ENCODE results near the gene DHRS13. TPM values are rescaled to one million over a fixed set of nuclear protein-coding genes. Genes with fewer than 3 reads are reported as not detected.
"Not testable (repeated sequence)": the region's sequence is repeated elsewhere in the genome, so short reads cannot be mapped to it uniquely, and the experiment has no call there.

The DHRS13 gene
- total RNA-seq, 1 experiment from 2014 or later: 12.0 TPM

DNA sequence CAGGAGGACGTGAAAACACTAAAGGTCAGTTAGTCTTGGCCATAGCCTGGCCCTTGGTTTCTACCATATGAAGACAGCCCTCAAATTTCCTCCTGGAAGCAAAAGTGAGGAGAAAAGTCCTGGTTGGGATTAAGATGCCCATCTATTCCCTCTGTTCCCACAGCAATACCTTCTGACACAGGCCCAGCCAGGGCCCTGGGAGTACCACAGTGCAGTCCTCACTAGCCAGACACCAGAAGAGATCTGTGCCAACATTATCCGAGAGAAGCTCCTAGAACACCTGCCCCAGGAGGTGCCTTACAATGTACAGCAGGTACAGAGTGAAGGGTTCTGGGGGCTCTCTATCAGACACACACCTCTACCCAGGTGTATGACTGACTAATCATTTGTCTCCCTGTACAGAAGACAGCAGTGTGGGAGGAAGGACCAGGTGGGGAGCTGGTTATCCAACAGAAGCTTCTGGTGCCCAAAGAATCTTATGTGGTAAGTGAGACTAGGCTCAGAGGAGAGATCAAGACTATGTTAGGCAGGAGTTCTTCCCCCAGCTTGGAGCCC, 44.0 kb downstream of the DHRS13 start:
- Histone ChIP-seq H3K36me3 (peaks cover 39% of the 10 kb centered on the region), H3K4me3 (no peak overlapping the region), H3K9me3 (peaks cover 2% of the 10 kb centered on the region; the same call in 1 of the 2 replicates), H3K27me3 (no peaks in the 10 kb centered on the region)
- no peak for DNase-seq

DNA sequence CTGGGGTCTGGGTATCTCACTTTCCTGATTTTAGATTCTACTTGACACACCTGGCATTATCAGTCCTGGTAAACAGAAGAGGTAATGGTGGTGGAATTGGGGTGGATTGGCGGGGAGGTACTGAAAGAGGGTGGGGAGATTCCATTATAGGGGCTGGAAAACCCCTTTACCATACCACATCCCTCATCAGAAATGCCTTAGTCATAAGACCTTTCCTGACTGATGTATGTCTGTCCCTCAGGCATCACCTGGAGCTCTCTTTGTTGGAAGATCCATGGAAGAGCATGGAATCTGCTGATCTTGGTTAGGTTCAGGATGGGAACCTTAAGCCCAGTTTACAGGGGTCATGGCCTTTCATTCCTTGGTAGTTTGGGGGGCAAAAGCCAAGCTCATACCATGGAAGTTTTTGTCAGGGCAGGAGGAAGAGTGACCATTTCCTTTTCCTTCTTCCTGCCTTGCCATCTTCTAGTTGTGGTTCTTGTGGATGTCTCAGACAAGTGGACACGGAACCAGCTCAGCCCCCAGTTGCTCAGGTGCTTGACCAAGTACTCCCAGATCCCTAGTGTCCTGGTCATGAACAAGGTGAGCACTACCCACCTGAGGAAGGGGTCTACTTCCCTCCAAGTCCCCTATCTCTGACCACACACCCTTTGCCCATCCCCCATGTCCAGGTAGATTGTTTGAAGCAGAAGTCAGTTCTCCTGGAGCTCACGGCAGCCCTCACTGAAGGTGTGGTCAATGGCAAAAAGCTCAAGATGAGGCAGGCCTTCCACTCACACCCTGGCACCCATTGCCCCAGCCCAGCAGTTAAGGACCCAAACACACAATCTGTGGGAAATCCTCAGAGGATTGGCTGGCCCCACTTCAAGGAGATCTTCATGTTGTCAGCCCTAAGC, 44.7 kb downstream of the DHRS13 start:
- no peak for DNase-seq

DNA sequence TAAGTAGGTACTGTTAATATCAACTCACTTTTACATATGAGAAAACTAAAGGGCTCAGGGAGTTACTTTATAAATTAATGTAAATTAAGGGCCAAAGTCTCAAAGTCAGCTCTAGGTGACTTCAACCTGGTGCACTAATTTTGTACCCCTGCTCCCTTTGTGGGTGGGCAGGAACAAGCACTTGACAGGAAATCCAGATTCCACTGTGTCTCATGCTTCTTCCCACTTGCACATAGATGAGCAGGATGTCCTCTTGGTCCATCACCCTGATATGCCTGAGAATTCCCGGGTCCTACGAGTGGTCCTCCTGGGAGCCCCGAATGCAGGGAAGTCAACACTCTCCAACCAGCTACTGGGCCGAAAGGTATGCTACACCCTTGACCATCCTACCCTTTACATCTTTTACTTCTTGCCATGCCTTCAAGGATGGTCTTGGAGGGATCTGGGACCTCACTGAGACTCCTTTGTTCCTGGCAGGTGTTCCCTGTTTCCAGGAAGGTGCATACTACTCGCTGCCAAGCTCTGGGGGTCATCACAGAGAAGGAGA, 46.8 kb downstream of the DHRS13 start:
- no peaks in the 10 kb centered on the region for H3K27me3 ChIP-seq
- peaks cover 37% of the 10 kb centered on the region for H3K36me3 ChIP-seq
- H3K4me3 ChIP-seq: peak overlapping the region; percentile 86
- H3K9me3 ChIP-seq: peaks cover 8% of the 10 kb centered on the region; the same call in 1 of the 2 replicates
- no peak for DNase-seq

More for the DNA sequence above, 44.7 kb downstream of the DHRS13 start:
- H3K27me3 ChIP-seq: no peaks in the 10 kb centered on the region
- no peak overlapping the region for H3K4me3 ChIP-seq
- H3K9me3 ChIP-seq: peaks cover 6% of the 10 kb centered on the region; the same call in 1 of the 2 replicates
- H3K36me3 ChIP-seq: peaks cover 39% of the 10 kb centered on the region

DNA sequence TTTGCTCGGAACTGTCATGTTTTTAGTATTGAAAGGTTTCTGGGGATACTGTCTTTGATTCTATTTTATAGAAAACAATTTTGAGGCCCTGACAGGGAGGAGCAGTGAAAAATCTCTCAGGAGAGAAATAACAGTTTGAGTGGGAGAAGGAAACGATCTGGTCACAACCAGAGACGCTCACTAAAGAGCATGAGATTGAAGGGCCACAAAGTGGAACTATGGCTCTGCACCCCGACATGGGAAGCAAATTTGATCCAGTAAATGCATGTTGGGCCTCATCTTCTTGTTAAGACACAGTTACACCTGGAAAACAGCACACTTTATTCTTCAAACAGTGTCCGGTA, 47.6 kb downstream of the DHRS13 start:
- H3K36me3 ChIP-seq: peaks cover 31% of the 10 kb centered on the region
- no peak for DNase-seq
- H3K4me3 ChIP-seq: peak overlapping the region; percentile 86
- H3K27me3 ChIP-seq: no peaks in the 10 kb centered on the region
- H3K9me3 ChIP-seq: peaks cover 8% of the 10 kb centered on the region; the same call in 1 of the 2 replicates

DNA sequence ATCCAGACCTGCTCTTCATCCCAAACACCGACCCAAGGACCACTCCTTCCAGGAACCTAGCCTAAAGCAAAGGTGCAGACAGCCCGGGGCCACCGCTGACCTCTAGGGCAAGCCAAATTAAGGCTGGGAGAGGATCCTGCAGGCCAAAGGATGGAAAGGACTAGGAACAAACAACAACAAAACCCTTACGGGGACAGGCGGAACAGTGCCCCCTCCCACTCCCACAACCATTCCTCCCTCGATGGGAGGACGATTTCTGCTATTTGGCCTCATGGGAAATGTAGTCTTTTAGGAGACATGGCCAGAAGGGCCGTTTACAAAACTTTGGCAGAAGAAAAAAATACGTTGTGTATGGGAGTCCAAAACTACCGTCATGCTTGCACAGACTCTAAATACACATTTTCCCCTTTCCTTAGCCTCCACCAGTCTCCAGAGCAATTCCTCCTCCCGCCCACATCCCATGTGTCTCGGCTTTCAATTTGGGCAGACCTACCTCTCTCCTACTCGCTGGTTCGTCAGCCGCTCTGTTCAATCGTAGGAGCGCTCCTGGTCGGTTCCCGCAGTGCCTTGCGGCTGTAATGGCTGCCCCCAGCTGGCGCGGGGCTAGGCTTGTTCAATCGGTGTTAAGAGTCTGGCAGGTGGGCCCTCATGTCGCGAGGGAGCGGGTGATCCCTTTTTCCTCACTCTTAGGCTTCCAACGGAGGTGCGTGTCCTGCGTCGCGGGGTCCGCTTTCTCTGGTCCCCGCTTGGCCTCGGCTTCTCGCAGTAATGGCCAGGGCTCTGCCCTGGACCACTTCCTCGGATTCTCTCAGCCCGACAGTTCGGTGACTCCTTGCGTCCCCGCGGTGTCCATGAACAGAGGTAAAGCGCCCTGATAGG, 48.2 kb downstream of the DHRS13 start, which contains the start of gene ERAL1:
ERAL1 (plus strand) TSS at position 560 of the 879 bp plus-strand sequence; CDS start at position 579, 19 bp downstream.
- Histone ChIP-seq H3K27me3 (no peaks in the 10 kb centered on the region), H3K9me3 (peaks cover 8% of the 10 kb centered on the region; the same call in 1 of the 2 replicates), H3K36me3 (peaks cover 27% of the 10 kb centered on the region), H3K4me3 (peak within 1 kb of the TSS; percentile 86)
- peak; percentile 91 for DNase-seq

DNA sequence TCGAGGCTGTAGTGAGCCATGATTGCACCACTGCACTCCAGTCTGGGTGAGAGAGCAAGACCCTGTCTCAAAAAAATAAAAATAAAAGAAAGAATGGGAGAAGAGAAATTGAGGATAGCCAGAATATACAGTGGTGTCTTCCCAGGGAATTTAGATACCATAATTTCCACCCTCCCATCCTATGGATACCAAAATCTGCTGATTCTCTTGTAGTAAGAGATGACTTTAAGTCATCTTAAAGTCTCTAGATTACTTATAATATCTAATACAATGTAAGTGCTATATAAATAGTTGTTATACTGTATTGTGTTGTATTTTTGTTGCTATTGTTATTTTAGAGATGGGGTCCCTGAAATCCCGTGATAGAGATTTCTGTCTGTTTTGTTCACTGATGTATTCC, 49.6 kb downstream of the DHRS13 start:
- Histone ChIP-seq H3K36me3 (peaks cover 20% of the 10 kb centered on the region), H3K27me3 (no peaks in the 10 kb centered on the region), H3K4me3 (no peak overlapping the region), H3K9me3 (peaks cover 8% of the 10 kb centered on the region; the same call in 1 of the 2 replicates)
- no peak for DNase-seq

DNA sequence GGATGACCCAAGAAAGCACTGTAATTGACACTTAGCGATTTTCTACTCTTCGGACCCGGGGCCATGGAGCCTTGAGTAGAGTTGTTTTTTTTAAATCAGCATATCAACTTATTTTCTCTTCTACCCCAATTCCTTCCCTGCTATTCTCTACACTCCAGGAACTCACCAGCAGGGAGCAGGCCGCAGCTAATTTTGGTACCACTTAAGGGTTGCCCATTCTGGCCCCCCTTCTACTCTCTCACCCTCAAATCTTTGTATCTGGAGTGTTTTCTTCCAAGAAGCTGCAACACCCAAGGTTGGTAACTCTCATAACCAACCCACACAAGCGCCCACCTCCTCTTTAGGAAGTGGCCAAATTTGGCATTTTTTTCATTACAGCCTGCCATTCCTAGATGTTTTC, 53.6 kb downstream of the DHRS13 start:
- peaks cover 8% of the 10 kb centered on the region; the same call in 1 of the 2 replicates for H3K9me3 ChIP-seq
- DNase-seq: no peak
- H3K36me3 ChIP-seq: no peaks in the 10 kb centered on the region
- H3K4me3 ChIP-seq: no peak overlapping the region
- no peaks in the 10 kb centered on the region for H3K27me3 ChIP-seq

DNA sequence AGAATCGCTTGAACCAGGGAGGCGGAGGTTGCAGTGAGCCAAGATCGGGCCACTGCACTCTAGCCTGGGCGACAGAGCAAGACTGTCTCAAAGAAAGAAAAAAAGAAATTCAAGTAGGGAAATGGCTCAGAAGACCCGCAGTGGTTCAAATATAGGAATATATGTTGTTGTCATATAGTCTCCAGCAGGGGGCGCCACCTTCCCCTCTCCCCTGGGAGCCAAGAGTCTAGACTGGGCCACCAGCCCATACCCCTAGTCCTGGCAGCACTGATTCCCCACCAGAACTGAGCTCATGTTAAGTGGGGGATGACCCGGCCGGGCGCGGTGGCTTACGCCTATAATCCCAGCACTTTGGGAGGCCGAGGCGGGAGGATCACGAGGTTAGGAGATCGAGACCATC, 54.2 kb downstream of the DHRS13 start:
- H3K9me3 ChIP-seq, DNase-seq, H3K27me3 ChIP-seq, H3K4me3 ChIP-seq, H3K36me3 ChIP-seq: not testable (repeated sequence)

Other genes with a start within 250 kb of the DHRS13 start
- gene SDF2, start 241.2 kb downstream of the DHRS13 start, total RNA-seq (2014; rRNA removed; shearing (Covaris generic); ENCODE audit: low replicate concordance): 58.6 and 78.2 TPM in 2 replicates
- gene SUPT6H, start 240.9 kb downstream of the DHRS13 start, total RNA-seq (2014; rRNA removed; shearing (Covaris generic); ENCODE audit: low replicate concordance): 27.6 and 32.0 TPM in 2 replicates
- gene PROCA1, start 191.2 kb downstream of the DHRS13 start, total RNA-seq (2014; rRNA removed; shearing (Covaris generic); ENCODE audit: low replicate concordance): 0.79 TPM in 1 of 2 replicates, not detected in the other
- gene RAB34, start 185.2 kb downstream of the DHRS13 start, total RNA-seq (2014; rRNA removed; shearing (Covaris generic); ENCODE audit: low replicate concordance): 445 and 645 TPM in 2 replicates
- 768 and 1,491 TPM in 2 replicates for gene RPL23A, start 183.1 kb downstream of the DHRS13 start, total RNA-seq (2014; rRNA removed; shearing (Covaris generic); ENCODE audit: low replicate concordance)
- 6.7 and 26.1 TPM in 2 replicates for gene TLCD1, start 176.8 kb downstream of the DHRS13 start, total RNA-seq (2014; rRNA removed; shearing (Covaris generic); ENCODE audit: low replicate concordance)
- gene NEK8, start 174.3 kb downstream of the DHRS13 start, total RNA-seq (2014; rRNA removed; shearing (Covaris generic); ENCODE audit: low replicate concordance): 0.69 and 4.0 TPM in 2 replicates
- 26.1 and 115 TPM in 2 replicates for gene TRAF4, start 159.1 kb downstream of the DHRS13 start, total RNA-seq (2014; rRNA removed; shearing (Covaris generic); ENCODE audit: low replicate concordance)
- 0.05 and 0.46 TPM in 2 replicates for gene FAM222B, start 60.3 kb downstream of the DHRS13 start, total RNA-seq (2014; rRNA removed; shearing (Covaris generic); ENCODE audit: low replicate concordance)
- 34.5 and 60.8 TPM in 2 replicates for gene ERAL1, start 48.1 kb downstream of the DHRS13 start, total RNA-seq (2014; rRNA removed; shearing (Covaris generic); ENCODE audit: low replicate concordance)
- 72.9 and 85.2 TPM in 2 replicates for gene FLOT2, start 5.3 kb downstream of the DHRS13 start, total RNA-seq (2014; rRNA removed; shearing (Covaris generic); ENCODE audit: low replicate concordance)
- 4.8 and 8.4 TPM in 2 replicates for gene PHF12, start 48.4 kb upstream of the DHRS13 start, total RNA-seq (2014; rRNA removed; shearing (Covaris generic); ENCODE audit: low replicate concordance)
- gene SEZ6, start 103.0 kb upstream of the DHRS13 start, total RNA-seq (2014; rRNA removed; shearing (Covaris generic); ENCODE audit: low replicate concordance): not detected in 2 replicates
- 0.69 and 1.6 TPM in 2 replicates for gene PIPOX, start 140.1 kb upstream of the DHRS13 start, total RNA-seq (2014; rRNA removed; shearing (Covaris generic); ENCODE audit: low replicate concordance)